Right lobe of liver (tissue), 4 donors: Measurements from ENCODE around the gene SEMA4F.

Experiments
- CTCF ChIP-seq, 4 donors: fragments of 200-600 bp in 3 of 4; fragments of 450-650 bp in 1 of 4; IDR thresholded peaks; one replicate each; pipeline versions ENCODE4 v1.5.1 to v1.8.0; 2016 to 2022; ENCODE audit warnings: antibody characterized with exemption in 4 of 4, mild to moderate bottlenecking in 2 of 4
- POLR2A ChIP-seq: fragments of 450-650 bp; IDR thresholded peaks from one replicate; pipeline ENCODE4 v1.6.1; 2017; ENCODE audit warnings: antibody characterized with exemption, mild to moderate bottlenecking
- donor health status: DM: no; HTN: no; CAD: no.
- donor health status: DM: no; HTN: no; CAD: no.
- donor health status: DM: no; HTN: yes; CAD: no.

- TF ChIP-seq CTCF (IDR thresholded peaks at IDR 0.05): no peak
- TF ChIP-seq POLR2A: no peak
Measured at GRCh38 chr2:74618410-74619083, 35.5 kb upstream of the SEMA4F start.
